T follicular helper cell (primary cell): Measurements from ENCODE around the gene CDKN2B-AS1.

ENCODE experiments used
- DNase-seq: peaks from one replicate; pipeline ENCODE4 v3.0.0-alpha.2; 2020; ENCODE audit warnings: low read depth

Gene CDKN2B-AS1

DNA sequence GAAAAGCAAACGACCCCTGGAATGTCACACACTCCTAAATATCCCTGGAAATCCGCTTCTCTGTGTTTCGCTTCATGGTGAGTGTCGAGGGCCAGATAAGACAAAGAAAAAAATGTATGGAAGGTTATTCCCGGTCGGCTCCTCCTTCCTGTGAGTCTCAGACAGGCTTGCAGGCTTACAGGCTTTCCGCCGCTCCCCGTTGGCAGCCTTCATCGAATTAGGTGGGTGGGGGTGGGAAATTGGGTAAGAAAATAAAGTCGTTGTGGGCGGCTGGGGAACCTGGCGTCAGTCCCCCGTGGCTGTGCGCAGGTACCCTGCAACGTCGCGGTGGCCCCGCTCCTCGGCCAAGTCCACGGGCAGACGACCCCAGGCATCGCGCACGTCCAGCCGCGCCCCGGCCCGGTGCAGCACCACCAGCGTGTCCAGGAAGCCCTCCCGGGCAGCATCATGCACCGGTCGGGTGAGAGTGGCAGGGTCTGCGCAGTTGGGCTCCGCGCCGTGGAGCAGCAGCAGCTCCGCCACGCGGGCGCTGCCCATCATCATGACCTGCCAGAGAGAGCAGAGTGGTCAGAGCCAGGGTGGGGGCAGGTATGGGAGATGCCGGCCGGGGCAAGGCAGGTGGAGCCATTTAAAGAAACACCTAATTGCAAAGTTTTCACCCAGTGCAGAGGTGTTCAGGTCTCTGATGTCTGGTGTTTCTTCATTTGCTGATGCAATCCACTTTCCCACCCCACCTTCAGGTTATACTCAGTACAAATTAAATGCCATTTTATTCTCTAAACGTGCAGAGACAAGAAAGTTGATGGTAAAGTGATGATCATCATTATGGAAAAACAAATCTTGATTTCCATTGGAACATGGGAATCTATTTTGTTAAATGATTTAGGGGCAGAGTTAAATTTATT is 11.4 kb downstream of the CDKN2B-AS1 start:
- DNase-seq = no peak

- no peak for DNase-seq
Measured at GRCh38 chr9:22008384-22008716, 13.8 kb downstream of the CDKN2B-AS1 start.

- peak; percentile 50 for DNase-seq
Measured at GRCh38 chr9:22008717-22009505, 14.3 kb downstream of the CDKN2B-AS1 start, which contains the start of gene CDKN2B. Gene CDKN2B, minus strand, starts transcription at chr9:22009305. Its CDS starts 352 bp downstream, at chr9:22008953.

GRCh38 chr9:22009506-22009867 is 14.9 kb downstream of the CDKN2B-AS1 start:
- DNase-seq = no peak

GRCh38 chr9:22010866-22011625 is 16.5 kb downstream of the CDKN2B-AS1 start:
- DNase-seq = no peak

DNA sequence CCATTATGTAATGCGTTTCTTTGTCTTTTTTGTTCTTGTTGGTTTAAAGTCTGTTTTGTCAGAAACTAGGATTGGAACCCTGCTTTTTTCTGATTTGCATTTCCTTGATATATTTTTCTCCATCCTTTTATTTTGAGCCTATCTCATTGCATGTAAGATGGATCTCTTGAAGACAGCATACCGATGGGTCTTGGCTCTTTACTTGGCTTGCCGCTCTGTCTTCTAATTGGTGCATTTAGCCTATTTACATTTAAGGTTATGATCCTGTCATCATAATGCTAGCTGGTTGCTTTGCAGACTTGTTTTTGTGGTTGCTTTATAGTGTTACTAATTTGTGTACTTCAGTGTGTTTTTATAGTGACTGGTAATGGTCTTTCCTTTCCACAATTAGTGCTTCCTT is 27.8 kb downstream of the CDKN2B-AS1 start:
- DNase-seq = no peak

- DNase-seq = no peak
Measured at GRCh38 chr9:22026696-22027095, 32.1 kb downstream of the CDKN2B-AS1 start.

- no peak for DNase-seq
Measured at GRCh38 chr9:22028394-22028793, 33.8 kb downstream of the CDKN2B-AS1 start.

- no peak for DNase-seq
Measured at GRCh38 chr9:22029231-22029630, 34.6 kb downstream of the CDKN2B-AS1 start.

GRCh38 chr9:22030101-22030598 is 35.6 kb downstream of the CDKN2B-AS1 start:
- no peak for DNase-seq

DNA sequence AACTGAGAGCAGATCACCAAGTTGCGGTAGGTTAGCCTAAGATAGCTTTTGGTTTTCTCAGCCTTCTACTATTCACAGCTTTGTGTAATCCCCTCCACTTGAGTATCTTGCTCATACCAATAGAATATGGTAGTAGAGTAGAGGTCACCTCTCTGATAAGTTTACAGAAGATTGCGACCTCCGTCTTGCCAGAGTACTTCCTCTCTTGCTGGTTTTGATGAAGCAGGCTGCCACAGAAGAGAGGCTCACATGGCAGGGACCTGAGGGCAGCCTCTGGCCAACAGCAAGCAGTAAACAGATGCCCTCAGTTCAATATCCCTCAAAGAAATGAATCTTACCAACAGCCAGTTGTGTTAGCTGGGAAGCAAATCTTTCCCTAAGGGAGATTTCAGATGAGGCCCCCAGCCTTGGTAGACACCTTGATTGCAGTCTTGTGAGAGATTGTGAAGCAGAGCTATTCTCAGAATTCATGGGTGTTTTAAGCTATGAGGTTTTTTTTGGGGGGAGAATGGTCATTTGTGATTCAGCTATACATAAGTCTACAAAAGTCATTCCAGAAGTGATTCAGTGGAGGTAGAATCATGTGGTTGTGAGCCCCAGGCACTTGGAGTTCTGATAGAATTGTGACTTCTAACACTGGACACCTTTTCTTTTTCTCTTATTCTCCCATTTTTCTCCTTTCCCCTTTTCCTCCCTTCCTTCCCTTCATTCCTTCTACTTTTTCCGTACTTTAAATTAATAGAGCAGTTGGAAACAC is 37.2 kb downstream of the CDKN2B-AS1 start:
- no peak for DNase-seq

DNA sequence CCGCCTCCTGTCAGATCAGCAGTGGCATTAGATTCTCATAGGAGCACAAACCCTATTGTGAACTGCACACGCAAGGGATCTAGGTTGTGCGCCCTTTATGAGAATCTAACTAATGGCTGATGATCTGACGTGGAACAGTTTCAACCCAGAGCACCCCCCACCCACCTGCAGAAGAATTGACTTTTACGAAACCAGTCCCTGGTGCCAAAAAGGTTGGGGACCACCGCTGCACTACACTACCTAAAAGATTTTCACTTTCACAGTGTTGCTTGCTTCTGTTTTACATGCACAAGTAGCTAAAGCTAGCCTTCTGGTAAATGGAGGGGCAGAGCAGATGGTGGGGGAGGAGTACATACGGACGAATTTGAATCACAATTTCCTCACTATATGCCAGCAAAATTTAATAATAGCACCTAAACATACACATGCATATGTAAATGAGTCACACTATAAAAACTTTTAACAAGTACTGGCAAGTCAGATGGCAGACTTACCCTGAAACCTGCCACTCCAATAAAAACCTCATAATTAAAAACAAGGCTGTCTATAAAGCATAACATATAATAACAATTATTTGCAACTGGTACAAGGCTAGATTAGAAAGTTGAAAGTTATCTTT is 38.5 kb downstream of the CDKN2B-AS1 start:
- no peak for DNase-seq

GRCh38 chr9:22035591-22036011 is 41.0 kb downstream of the CDKN2B-AS1 start:
- no peak for DNase-seq

DNA sequence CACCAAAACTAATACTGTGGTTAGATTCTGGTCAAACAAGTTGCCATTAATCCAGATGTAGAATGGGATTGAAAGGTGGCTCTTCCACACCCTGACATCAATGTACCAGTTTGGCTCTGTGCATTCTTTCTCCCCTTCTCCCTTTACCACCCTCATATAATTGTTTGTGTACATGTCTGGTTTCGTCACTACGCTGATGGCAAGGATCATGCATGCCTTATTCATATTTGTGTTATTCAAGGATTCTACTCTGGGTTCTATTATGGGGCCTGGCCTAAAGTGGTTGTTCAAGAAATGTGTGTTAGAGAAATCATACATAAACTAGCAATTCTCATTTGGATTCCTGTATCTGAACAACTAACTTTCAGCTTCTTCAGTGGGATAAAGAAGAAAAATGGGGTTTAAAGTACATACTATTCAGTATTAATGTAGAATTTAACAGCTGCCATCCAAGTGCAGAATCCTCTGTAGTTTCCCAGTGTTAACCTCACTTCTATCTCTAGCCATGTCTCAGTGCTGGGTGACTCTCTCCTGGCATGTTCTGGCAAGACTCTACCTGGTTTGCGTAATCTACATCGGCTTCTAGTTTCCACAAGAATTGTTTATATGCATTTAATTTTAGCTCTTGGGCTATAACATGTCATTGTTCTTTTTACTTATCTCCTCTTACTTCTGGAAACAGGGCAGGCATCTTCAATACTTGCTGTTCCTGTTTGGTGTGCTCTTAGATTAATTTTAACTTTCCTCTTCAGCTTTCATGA is 42.5 kb downstream of the CDKN2B-AS1 start:
- DNase-seq = no peak

DNA sequence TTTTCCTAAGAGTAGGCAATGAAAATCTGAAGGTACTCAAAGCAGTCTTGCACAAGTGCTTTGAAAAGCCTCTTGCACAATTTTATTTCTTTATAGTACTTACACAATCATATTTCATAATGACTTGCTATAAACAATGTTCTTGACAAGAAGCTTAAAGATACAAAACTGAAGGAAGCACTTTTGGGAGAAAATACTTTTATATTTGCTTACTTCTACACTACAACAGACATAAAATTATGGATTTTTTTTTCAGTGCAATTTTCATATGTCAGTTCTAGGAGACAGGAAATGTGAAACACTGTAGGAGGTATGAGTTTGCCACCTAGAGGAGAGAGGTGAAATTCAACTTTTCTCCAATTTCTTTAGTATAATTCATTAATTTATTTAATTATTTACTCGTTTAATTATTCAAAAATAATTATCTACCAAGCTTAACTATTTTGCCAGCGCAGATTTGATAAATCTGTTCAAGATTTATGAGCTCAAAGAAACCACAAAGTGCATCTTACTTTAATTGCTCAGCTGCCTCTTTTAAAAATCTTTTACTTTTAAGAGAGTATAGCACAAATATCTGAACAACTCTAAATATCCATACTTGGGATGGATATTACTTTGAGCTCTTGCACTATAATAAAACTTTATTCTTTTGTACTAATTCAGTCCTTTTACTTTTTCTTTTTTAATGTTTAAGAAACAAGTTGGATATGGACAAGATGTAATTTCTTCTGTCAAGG is 43.5 kb downstream of the CDKN2B-AS1 start:
- DNase-seq = no peak

GRCh38 chr9:22039258-22039657 is 44.7 kb downstream of the CDKN2B-AS1 start:
- DNase-seq = no peak

DNA sequence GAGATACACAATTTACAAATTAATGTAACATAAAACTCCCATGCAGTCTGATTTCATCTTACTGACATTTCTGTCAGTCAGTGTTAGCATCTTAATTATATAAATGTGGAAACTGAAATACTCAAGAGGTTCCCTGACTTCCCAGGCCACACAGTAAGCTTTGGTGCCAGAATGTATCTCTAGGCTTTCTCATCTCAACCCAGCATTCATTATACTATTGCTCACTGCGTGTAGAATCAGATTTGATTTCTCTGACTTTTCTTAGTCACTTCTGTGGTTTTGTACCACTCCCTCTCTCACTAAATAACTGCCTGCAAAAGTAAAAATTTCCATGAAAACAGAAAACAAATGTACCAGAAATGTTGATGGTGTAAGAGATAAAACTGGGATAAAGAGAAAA is 46.2 kb downstream of the CDKN2B-AS1 start:
- no peak for DNase-seq

DNA sequence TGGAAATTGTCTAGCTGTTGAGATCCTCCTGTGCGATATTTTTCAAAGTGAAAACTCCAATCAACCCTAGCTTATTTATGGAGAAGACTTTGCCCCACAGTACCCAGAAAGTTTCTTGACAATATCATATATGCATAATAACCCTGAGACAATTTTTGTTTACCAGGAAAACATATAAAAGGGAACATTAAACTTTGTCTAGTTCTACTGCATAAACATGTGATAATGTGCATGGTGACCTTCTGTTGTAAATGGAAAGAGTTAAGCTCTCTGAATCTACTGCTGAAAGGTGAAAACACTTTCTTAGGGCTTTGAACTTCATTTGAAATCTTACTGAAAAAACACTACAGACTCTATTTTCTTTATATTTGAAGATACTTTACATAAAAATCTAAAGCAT is 46.8 kb downstream of the CDKN2B-AS1 start:
- no peak for DNase-seq

- no peak for DNase-seq
Measured at GRCh38 chr9:22041775-22042174, 47.2 kb downstream of the CDKN2B-AS1 start.
